HCEC 1CT (cell line): ENCODE measurements around the gene CLSTN1.
"Not testable (repeated sequence)": the region's sequence is repeated elsewhere in the genome, so short reads cannot be mapped to it uniquely, and the experiment has no call there.

Experiments used
- DNase-seq: peaks from one replicate; pipeline ENCODE4 v3.0.0-alpha.2; 2017

The CLSTN1 gene

GRCh38 chr1:9825093-9826074, 1.6 kb upstream of the CLSTN1 start:
- DNase-seq = peak; percentile 32

- no peak for DNase-seq
Observed at GRCh38 chr1:9824702-9825089, 931 bp upstream of the CLSTN1 start.

GRCh38 chr1:9823693-9823942, 147 bp downstream of the CLSTN1 start:
- no peak for DNase-seq

GRCh38 chr1:9822897-9823692, 670 bp downstream of the CLSTN1 start:
- DNase-seq = peak; percentile 11

GRCh38 chr1:9822490-9822889, 1.3 kb downstream of the CLSTN1 start:
- DNase-seq = peak; percentile 48

GRCh38 chr1:9821710-9822109, 2.1 kb downstream of the CLSTN1 start:
- DNase-seq = no peak

- no peak for DNase-seq
Observed at GRCh38 chr1:9820521-9820920, 3.2 kb downstream of the CLSTN1 start.

- DNase-seq = no peak
Observed at GRCh38 chr1:9817734-9818133, 6.0 kb downstream of the CLSTN1 start.

- DNase-seq = no peak
Observed at GRCh38 chr1:9816199-9816598, 7.6 kb downstream of the CLSTN1 start.

GRCh38 chr1:9815150-9815549, 8.6 kb downstream of the CLSTN1 start:
- no peak for DNase-seq

GRCh38 chr1:9814619-9815018, 9.1 kb downstream of the CLSTN1 start:
- DNase-seq = no peak

GRCh38 chr1:9811239-9811966, 12.4 kb downstream of the CLSTN1 start:
- no peak for DNase-seq

- no peak for DNase-seq
Observed at GRCh38 chr1:9809100-9809510, 14.7 kb downstream of the CLSTN1 start.

- no peak for DNase-seq
Observed at GRCh38 chr1:9808459-9808858, 15.3 kb downstream of the CLSTN1 start.

- DNase-seq = no peak
Observed at GRCh38 chr1:9807541-9807940, 16.2 kb downstream of the CLSTN1 start.

- DNase-seq = not testable (repeated sequence)
Observed at GRCh38 chr1:9805972-9806371, 17.8 kb downstream of the CLSTN1 start.

- DNase-seq = no peak
Observed at GRCh38 chr1:9805006-9805508, 18.7 kb downstream of the CLSTN1 start.

GRCh38 chr1:9803003-9803918, 20.5 kb downstream of the CLSTN1 start:
- DNase-seq = not testable (repeated sequence)

GRCh38 chr1:9801909-9802308, 21.9 kb downstream of the CLSTN1 start:
- no peak for DNase-seq

- DNase-seq = peak; percentile 47
Observed at GRCh38 chr1:9798236-9799130, 25.3 kb downstream of the CLSTN1 start.

GRCh38 chr1:9797049-9797448, 26.7 kb downstream of the CLSTN1 start:
- DNase-seq = no peak
